Measurements from ENCODE around the gene MED12. TPM values are rescaled to one million over a fixed set of nuclear protein-coding genes. Genes with fewer than 3 reads are reported as not detected.

MED12 gene
- total and polyA plus RNA-seq, 10 of the 15 experiments (the other 5 are each of a cell fraction or from before 2014, with no cell fraction given), result 0.68 to 28.5 (median 13.7) TPM

DNA sequence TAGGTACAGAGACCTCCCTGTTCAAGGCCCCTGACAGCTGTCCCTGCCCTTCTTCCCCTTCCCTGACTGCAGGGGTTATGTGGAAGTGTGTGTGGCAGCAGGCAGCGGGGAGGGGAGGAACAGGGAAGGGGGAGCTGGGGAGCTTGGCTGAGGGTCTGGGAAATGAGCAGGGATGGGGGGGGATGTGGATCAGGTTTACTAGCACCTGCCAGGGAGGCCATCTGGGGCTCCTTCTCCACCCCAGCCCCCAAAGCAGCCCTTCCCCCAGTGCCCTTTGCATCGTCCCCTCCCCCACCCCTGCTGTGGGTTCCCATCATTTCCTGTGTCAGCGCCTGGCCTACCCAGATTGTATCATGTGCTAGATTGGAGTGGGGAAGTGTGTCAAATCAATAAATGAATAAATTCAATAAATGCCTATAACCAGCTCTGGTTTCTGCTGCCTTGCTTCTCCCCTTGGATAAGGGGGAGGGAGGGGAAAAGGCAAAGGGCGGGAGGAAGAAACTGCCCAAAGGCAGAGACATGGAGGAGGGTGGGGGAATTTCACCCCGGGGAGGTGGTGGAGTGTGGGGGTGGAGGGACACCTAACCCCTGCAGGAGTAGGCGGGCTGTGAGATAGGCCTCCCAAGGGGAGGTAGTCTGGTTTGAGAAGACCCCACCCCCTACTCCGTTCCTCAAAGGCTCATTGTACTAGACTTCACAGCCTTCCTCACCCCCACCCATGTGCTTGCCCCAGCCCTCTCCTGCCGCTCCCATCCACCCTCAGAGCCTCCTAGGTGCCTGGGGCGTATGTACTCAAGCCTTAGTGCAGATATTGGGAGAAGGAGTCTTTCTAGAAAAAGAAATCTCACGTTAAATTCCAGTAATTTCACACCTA, 15.0 kb upstream of the MED12 start (continued):
- TF ChIP-seq, protein P1, sequence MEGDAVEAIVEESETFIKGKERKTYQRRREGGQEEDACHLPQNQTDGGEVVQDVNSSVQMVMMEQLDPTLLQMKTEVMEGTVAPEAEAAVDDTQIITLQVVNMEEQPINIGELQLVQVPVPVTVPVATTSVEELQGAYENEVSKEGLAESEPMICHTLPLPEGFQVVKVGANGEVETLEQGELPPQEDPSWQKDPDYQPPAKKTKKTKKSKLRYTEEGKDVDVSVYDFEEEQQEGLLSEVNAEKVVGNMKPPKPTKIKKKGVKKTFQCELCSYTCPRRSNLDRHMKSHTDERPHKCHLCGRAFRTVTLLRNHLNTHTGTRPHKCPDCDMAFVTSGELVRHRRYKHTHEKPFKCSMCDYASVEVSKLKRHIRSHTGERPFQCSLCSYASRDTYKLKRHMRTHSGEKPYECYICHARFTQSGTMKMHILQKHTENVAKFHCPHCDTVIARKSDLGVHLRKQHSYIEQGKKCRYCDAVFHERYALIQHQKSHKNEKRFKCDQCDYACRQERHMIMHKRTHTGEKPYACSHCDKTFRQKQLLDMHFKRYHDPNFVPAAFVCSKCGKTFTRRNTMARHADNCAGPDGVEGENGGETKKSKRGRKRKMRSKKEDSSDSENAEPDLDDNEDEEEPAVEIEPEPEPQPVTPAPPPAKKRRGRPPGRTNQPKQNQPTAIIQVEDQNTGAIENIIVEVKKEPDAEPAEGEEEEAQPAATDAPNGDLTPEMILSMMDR (IDR thresholded peaks at IDR 0.05 in 2 of 3, conservative IDR thresholded peaks at IDR 0.05 in 1 of 3; ENCODE audit: control insufficient read depth in 2 of 3, extremely low read depth in 1 of 3, insufficient read depth in 1 of 3, low read depth in 3 of 3, low read length in 3 of 3), result no peak
- TF ChIP-seq ZZZ3 (IDR thresholded peaks at IDR 0.05; ENCODE audit: control insufficient read depth, insufficient read length, low read depth), result no peak
- TF ChIP-seq EED (IDR thresholded peaks at IDR 0.05; ENCODE audit: low read depth), result no peak; the same call in 1 of the 2 replicates
- TF ChIP-seq, protein P2, sequence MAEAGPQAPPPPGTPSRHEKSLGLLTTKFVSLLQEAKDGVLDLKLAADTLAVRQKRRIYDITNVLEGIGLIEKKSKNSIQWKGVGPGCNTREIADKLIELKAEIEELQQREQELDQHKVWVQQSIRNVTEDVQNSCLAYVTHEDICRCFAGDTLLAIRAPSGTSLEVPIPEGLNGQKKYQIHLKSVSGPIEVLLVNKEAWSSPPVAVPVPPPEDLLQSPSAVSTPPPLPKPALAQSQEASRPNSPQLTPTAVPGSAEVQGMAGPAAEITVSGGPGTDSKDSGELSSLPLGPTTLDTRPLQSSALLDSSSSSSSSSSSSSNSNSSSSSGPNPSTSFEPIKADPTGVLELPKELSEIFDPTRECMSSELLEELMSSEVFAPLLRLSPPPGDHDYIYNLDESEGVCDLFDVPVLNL (IDR thresholded peaks at IDR 0.05; ENCODE audit: low read depth, low read length), result no peak
- TF ChIP-seq, protein P3, sequence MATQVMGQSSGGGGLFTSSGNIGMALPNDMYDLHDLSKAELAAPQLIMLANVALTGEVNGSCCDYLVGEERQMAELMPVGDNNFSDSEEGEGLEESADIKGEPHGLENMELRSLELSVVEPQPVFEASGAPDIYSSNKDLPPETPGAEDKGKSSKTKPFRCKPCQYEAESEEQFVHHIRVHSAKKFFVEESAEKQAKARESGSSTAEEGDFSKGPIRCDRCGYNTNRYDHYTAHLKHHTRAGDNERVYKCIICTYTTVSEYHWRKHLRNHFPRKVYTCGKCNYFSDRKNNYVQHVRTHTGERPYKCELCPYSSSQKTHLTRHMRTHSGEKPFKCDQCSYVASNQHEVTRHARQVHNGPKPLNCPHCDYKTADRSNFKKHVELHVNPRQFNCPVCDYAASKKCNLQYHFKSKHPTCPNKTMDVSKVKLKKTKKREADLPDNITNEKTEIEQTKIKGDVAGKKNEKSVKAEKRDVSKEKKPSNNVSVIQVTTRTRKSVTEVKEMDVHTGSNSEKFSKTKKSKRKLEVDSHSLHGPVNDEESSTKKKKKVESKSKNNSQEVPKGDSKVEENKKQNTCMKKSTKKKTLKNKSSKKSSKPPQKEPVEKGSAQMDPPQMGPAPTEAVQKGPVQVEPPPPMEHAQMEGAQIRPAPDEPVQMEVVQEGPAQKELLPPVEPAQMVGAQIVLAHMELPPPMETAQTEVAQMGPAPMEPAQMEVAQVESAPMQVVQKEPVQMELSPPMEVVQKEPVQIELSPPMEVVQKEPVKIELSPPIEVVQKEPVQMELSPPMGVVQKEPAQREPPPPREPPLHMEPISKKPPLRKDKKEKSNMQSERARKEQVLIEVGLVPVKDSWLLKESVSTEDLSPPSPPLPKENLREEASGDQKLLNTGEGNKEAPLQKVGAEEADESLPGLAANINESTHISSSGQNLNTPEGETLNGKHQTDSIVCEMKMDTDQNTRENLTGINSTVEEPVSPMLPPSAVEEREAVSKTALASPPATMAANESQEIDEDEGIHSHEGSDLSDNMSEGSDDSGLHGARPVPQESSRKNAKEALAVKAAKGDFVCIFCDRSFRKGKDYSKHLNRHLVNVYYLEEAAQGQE (IDR thresholded peaks at IDR 0.05; ENCODE audit: low read depth, low read length), result no peak
- TF ChIP-seq SREBF2 (IDR thresholded peaks at IDR 0.05; ENCODE audit: low read length), result no peak
- TF ChIP-seq, protein P4, sequence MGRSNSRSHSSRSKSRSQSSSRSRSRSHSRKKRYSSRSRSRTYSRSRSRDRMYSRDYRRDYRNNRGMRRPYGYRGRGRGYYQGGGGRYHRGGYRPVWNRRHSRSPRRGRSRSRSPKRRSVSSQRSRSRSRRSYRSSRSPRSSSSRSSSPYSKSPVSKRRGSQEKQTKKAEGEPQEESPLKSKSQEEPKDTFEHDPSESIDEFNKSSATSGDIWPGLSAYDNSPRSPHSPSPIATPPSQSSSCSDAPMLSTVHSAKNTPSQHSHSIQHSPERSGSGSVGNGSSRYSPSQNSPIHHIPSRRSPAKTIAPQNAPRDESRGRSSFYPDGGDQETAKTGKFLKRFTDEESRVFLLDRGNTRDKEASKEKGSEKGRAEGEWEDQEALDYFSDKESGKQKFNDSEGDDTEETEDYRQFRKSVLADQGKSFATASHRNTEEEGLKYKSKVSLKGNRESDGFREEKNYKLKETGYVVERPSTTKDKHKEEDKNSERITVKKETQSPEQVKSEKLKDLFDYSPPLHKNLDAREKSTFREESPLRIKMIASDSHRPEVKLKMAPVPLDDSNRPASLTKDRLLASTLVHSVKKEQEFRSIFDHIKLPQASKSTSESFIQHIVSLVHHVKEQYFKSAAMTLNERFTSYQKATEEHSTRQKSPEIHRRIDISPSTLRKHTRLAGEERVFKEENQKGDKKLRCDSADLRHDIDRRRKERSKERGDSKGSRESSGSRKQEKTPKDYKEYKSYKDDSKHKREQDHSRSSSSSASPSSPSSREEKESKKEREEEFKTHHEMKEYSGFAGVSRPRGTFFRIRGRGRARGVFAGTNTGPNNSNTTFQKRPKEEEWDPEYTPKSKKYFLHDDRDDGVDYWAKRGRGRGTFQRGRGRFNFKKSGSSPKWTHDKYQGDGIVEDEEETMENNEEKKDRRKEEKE (IDR thresholded peaks at IDR 0.05), result no peak
- peak in 1 of 2 experiments; percentile 87; a peak in 2 of 3 replicates for TF ChIP-seq EGR1 (IDR thresholded peaks at IDR 0.05; ENCODE audit: borderline replicate concordance in 1 of 2, low read depth in 2 of 2, low read length in 2 of 2)
- TF ChIP-seq, protein P5, sequence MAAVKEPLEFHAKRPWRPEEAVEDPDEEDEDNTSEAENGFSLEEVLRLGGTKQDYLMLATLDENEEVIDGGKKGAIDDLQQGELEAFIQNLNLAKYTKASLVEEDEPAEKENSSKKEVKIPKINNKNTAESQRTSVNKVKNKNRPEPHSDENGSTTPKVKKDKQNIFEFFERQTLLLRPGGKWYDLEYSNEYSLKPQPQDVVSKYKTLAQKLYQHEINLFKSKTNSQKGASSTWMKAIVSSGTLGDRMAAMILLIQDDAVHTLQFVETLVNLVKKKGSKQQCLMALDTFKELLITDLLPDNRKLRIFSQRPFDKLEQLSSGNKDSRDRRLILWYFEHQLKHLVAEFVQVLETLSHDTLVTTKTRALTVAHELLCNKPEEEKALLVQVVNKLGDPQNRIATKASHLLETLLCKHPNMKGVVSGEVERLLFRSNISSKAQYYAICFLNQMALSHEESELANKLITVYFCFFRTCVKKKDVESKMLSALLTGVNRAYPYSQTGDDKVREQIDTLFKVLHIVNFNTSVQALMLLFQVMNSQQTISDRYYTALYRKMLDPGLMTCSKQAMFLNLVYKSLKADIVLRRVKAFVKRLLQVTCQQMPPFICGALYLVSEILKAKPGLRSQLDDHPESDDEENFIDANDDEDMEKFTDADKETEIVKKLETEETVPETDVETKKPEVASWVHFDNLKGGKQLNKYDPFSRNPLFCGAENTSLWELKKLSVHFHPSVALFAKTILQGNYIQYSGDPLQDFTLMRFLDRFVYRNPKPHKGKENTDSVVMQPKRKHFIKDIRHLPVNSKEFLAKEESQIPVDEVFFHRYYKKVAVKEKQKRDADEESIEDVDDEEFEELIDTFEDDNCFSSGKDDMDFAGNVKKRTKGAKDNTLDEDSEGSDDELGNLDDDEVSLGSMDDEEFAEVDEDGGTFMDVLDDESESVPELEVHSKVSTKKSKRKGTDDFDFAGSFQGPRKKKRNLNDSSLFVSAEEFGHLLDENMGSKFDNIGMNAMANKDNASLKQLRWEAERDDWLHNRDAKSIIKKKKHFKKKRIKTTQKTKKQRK (IDR thresholded peaks at IDR 0.05; ENCODE audit: low read depth, low read length), result no peak
- no peak for TF ChIP-seq HCFC1 (IDR thresholded peaks at IDR 0.05; ENCODE audit: low read length)
